NB4 (cell line): ENCODE results near the gene NPTXR.

Source experiments
- CTCF ChIP-seq: IDR thresholded peaks from one replicate; pipeline ENCODE4 v1.5.1; 2012; ENCODE audit warnings: low read depth, low read length
- MAX ChIP-seq: IDR thresholded peaks from 2 replicates; pipeline ENCODE4 v1.6.1; 2011; ENCODE audit warnings: low read depth, low read length
- POLR2A ChIP-seq: IDR thresholded peaks from 2 replicates; pipeline ENCODE4 v1.6.1; 2011; ENCODE audit warnings: mild to moderate bottlenecking; ENCODE audit not compliant: insufficient read length; ENCODE audit errors: extremely low read depth

- TF ChIP-seq CTCF (no peak), POLR2A (no peak), MAX (no peak)
Observed at GRCh38 chr22:38823637-38824036, 20.2 kb downstream of the NPTXR start.
